ENCODE data around the gene POU3F1. TPM values are rescaled to one million over a fixed set of nuclear protein-coding genes. Genes with fewer than 3 reads are reported as not detected.

POU3F1 gene
- total RNA-seq, 1 donor = 0.10 TPM

DNA sequence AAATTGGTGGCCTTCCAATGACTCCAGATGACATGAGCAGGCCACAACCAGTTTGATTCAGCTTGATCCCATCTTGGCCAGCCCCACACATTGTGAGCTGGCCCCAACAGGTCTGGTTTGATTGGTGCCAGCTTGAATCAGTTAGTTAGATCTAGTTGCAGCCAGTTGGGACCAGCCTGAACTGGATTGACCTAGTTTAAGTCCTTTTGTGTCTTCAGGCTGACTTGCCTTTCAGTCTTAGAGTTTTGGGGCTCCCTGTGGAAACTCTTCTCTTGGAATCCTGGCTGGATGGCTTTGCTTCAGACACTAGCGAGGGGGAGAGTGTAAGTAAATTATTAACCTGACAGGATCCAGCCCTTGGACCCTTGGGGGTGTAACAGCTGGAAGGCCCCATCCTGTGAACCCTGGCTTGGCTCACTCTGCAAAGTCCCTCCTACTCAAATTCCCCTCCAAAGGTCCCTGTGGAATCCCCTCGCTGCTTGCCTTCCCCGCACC lies 36.2 kb upstream of the POU3F1 start:
- Histone ChIP-seq H3K4me3 (ENCODE audit: low read length) (no peak overlapping the region), H3K4me1 (ENCODE audit: insufficient read depth, low read length) (no peaks in the 10 kb centered on the region), H3K9me3 (ENCODE audit: low read depth, low read length) (no peaks in the 10 kb centered on the region), H3K27me3 (ENCODE audit: insufficient read depth, low read length) (no peaks in the 10 kb centered on the region)

GRCh38 chr1:38079019-38079418 lies 32.4 kb upstream of the POU3F1 start:
- Histone ChIP-seq H3K4me1 (ENCODE audit: insufficient read depth, low read length) (no peaks in the 10 kb centered on the region), H3K27me3 (ENCODE audit: insufficient read depth, low read length) (no peaks in the 10 kb centered on the region), H3K4me3 (ENCODE audit: low read length) (no peak overlapping the region), H3K9me3 (ENCODE audit: low read depth, low read length) (no peaks in the 10 kb centered on the region)

GRCh38 chr1:38077523-38078147 lies 31.0 kb upstream of the POU3F1 start:
- no peaks in the 10 kb centered on the region for H3K9me3 ChIP-seq (ENCODE audit: low read depth, low read length)
- H3K4me3 ChIP-seq (ENCODE audit: low read length) = no peak overlapping the region
- no peaks in the 10 kb centered on the region for H3K4me1 ChIP-seq (ENCODE audit: insufficient read depth, low read length)
- H3K27me3 ChIP-seq (ENCODE audit: insufficient read depth, low read length) = no peaks in the 10 kb centered on the region

DNA sequence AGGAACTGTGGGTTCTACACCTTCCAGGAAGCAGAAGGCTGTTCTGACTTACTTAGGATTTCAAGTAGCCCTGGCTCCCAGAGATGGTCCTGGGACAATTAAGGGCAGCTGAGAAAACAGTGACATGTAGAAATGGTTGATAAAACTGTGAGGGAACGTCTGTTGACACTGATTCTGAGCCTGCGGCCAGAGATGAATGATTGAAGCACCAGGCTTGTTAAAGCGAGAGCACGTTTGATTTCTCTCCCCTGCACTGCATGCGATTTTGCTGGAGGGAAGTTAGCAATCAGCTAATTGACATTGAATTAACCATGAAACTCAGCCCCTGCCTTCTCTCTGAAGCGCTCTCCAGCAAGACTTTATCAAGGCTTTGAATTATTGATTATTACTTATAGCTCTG lies 29.9 kb upstream of the POU3F1 start:
- no peaks in the 10 kb centered on the region for H3K4me1 ChIP-seq (ENCODE audit: insufficient read depth, low read length)
- H3K9me3 ChIP-seq (ENCODE audit: low read depth, low read length) = no peaks in the 10 kb centered on the region
- H3K4me3 ChIP-seq (ENCODE audit: low read length) = no peak overlapping the region
- no peaks in the 10 kb centered on the region for H3K27me3 ChIP-seq (ENCODE audit: insufficient read depth, low read length)

GRCh38 chr1:38076038-38076437 lies 29.4 kb upstream of the POU3F1 start:
- Histone ChIP-seq H3K4me1 (ENCODE audit: insufficient read depth, low read length) (no peaks in the 10 kb centered on the region), H3K4me3 (ENCODE audit: low read length) (no peak overlapping the region), H3K27me3 (ENCODE audit: insufficient read depth, low read length) (peaks cover under 1% of the 10 kb centered on the region)

GRCh38 chr1:38075191-38075590 lies 28.6 kb upstream of the POU3F1 start:
- Histone ChIP-seq H3K4me1 (ENCODE audit: insufficient read depth, low read length) (no peaks in the 10 kb centered on the region), H3K4me3 (ENCODE audit: low read length) (no peak overlapping the region), H3K27me3 (ENCODE audit: insufficient read depth, low read length) (peaks cover 3% of the 10 kb centered on the region), H3K9me3 (ENCODE audit: low read depth, low read length) (no peaks in the 10 kb centered on the region)

More at GRCh38 chr1:38076038-38076437, 29.4 kb upstream of the POU3F1 start:
- no peaks in the 10 kb centered on the region for H3K9me3 ChIP-seq (ENCODE audit: low read depth, low read length)

DNA sequence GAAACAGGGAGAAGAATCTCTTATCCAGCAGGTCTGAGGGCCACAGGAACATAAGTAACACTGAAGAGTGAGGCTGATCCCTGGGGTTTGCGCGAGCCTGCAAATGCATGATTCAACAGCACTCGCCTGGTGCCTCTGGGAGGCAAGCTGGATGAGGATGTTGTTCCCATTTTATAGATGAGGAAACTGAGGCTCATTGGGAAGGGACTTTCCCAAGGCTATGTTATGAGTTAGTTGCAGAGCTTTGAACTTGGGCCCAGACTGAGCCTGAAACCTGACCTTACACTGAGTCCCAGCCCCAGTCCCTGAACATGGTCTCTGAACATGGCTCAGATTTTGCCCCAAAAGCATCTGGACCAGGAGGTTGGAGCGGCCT lies 27.7 kb upstream of the POU3F1 start:
- Histone ChIP-seq H3K27me3 (ENCODE audit: insufficient read depth, low read length) (peaks cover 3% of the 10 kb centered on the region), H3K4me1 (ENCODE audit: insufficient read depth, low read length) (no peaks in the 10 kb centered on the region), H3K4me3 (ENCODE audit: low read length) (no peak overlapping the region), H3K9me3 (ENCODE audit: low read depth, low read length) (no peaks in the 10 kb centered on the region)

DNA sequence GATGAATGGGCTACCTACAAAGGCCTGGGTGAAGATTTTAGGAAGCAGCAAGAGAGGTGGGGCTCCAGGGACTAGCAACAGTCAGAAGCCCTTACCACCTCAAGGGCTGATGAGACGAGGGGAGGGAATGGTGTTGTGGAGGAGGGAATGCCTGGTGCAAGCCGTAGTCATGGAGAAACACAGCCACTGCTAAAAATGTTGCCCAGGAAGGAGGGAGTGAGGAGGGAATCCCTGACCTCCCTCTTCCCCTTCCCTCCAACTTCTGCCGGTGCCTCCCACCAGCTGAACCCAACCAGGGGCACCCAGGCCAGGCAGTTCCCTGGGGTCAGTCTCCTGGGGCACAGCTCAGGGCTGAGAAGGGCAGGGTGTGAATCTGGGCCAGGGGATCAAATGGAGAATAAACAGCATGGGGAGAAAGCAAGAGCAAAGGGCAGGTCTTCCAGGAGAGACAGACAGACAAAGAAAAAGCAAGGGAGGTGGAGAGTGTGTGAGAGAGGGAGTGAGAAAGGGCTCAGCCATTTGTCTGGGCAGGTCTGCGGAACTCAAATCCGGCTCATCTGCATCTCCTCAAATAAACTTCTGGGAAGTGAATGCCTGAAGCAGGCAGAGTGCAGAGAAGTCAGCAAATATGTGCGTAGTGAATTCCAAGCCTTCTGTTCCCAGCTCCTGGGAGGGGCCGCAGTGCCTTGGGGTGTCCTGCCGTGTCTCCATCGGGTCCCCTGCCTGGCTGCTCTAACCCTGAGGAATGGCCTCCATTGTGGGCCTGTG lies 27.1 kb upstream of the POU3F1 start:
- H3K4me1 ChIP-seq (ENCODE audit: insufficient read depth, low read length) = no peaks in the 10 kb centered on the region

DNA sequence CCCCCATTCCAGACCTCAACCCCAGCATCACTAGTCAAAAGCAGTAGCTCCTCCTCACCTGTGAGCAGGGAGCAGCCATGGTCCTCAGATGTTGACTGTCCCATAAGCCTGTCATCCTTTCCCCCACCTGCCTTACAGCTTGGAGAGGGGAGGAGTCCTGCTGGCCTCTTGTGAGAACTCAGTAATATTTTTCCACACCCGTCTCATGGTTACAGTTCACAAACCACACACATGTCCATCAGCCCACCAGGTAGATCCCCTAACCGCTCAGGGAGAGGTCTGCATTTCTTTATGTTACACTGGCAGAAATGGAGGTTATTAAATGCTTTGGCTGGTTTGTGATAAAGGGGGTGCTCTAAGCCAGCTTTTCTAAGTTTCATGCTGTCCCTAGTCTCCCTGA lies 26.3 kb upstream of the POU3F1 start:
- Histone ChIP-seq H3K4me3 (ENCODE audit: low read length) (no peak overlapping the region), H3K9me3 (ENCODE audit: low read depth, low read length) (no peaks in the 10 kb centered on the region), H3K4me1 (ENCODE audit: insufficient read depth, low read length) (no peaks in the 10 kb centered on the region), H3K27me3 (ENCODE audit: insufficient read depth, low read length) (peaks cover 3% of the 10 kb centered on the region)

More for the DNA sequence above, 27.1 kb upstream of the POU3F1 start:
- H3K27me3 ChIP-seq (ENCODE audit: insufficient read depth, low read length) = peaks cover 3% of the 10 kb centered on the region
- no peak overlapping the region for H3K4me3 ChIP-seq (ENCODE audit: low read length)
- H3K9me3 ChIP-seq (ENCODE audit: low read depth, low read length) = no peaks in the 10 kb centered on the region

DNA sequence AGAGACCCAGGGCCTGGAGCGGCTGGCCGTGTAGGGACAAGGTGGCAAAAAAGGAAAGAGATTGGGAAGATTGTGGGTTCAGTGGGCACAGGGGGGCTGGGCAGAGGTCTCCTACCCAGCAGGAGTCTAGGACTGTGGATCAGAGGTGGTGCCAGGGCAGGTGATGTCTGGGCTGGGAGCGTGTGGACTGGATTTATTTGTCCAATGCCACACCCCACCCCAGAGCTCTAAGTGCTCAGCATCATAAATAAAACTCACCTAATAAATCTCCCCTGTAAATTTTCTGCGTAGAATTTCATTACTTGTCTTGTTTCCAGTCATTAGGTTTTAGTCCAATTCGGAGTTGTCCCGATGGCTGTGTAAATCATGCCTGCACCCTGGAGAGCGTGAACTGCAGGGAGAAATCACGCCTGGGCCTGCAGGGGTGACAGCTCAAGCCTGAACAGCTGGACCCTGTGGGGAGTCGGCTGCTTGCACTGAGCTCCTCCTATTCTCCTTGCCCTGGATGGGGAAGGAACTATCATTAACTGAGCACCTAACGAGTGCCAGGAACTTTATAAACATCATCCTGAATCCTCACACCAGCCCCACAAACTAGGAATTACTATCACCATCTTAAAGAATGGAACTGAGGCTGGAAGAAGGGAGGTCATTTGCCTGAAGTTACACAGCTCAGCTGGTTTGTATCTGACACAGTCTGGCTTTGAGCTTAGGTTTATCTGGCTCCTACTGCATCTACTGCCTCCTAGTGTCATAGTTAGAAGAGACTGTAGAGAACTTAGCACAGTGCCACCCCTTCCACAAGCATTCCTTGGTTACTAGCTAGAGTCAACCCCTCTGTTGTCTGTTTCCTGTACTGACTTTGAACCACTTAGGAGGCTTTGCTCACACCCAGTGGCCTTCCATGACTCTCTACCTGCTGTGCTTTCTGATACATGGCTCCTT lies 25.0 kb upstream of the POU3F1 start:
- Histone ChIP-seq H3K9me3 (ENCODE audit: low read depth, low read length) (no peaks in the 10 kb centered on the region), H3K27me3 (ENCODE audit: insufficient read depth, low read length) (peaks cover 3% of the 10 kb centered on the region), H3K4me1 (ENCODE audit: insufficient read depth, low read length) (no peaks in the 10 kb centered on the region), H3K4me3 (ENCODE audit: low read length) (no peak overlapping the region)

- Histone ChIP-seq H3K27me3 (ENCODE audit: insufficient read depth, low read length) (peaks cover 3% of the 10 kb centered on the region), H3K9me3 (ENCODE audit: low read depth, low read length) (no peaks in the 10 kb centered on the region), H3K4me3 (ENCODE audit: low read length) (no peak overlapping the region), H3K4me1 (ENCODE audit: insufficient read depth, low read length) (no peaks in the 10 kb centered on the region)
Observed at GRCh38 chr1:38068980-38069340, 22.4 kb upstream of the POU3F1 start.

DNA sequence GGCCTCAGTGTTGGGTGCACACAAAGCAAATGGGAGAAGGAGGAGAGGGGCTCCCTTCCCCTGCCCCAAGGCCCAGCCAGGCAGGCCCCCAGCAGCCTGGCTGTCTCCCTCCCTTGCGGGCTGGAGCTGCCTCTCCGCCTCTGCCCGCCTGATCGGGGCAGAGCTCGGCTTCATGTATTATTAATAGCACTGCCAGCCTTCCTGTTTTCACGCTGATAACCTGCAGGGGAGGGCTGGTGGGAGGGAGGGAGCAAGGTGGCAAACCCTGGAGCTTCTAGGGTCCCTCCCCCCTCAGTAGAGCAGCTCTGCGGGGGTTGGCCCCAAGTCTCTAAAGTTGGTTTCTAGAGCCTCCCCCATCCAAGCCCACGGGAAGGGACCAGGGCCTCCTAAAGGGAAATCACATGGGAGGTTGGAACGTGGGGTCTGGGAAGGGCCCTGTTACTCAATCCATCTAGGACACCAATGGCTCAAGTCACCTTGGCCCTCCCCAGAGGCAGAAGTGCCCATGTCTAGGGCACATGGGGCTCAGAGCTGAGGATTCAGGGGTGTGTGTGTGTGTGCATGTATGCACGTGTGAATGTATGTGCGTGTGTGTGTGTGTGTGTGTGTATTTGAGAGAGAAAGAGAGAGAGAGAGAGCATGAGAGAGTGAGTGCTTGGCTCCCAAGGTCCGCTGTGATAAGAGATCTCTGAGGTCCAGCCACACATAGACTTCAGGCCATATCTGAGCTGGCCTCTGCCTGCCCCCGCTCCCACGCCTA lies 21.8 kb upstream of the POU3F1 start:
- Histone ChIP-seq H3K4me3 (ENCODE audit: low read length) (no peak overlapping the region), H3K4me1 (ENCODE audit: insufficient read depth, low read length) (no peaks in the 10 kb centered on the region), H3K27me3 (ENCODE audit: insufficient read depth, low read length) (peaks cover 3% of the 10 kb centered on the region), H3K9me3 (ENCODE audit: low read depth, low read length) (no peaks in the 10 kb centered on the region)

- H3K4me1 ChIP-seq (ENCODE audit: insufficient read depth, low read length) = no peaks in the 10 kb centered on the region
- H3K27me3 ChIP-seq (ENCODE audit: insufficient read depth, low read length) = no peaks in the 10 kb centered on the region
- no peaks in the 10 kb centered on the region for H3K9me3 ChIP-seq (ENCODE audit: low read depth, low read length)
- no peak overlapping the region for H3K4me3 ChIP-seq (ENCODE audit: low read length)
Observed at GRCh38 chr1:38064197-38064903, 17.8 kb upstream of the POU3F1 start.

DNA sequence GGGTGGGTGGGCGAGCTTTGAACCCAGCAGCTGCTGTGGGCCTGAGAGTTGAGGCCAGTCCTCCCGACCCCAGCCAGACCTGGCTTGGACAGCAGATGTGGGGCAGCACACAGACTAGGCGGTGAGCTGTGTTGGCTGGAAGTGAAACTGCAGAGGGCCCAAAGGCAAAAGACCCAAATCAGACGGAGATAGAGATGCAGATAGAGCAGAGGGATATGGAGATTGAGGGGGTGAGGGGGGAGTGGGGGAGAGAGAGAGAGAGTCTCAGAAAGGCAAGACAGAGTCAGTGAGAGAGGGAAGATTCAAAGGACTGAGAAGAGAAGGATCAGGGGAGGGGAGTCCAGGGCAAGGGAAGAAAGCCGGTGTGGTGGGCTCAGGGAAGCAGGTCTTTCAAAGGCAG lies 17.0 kb upstream of the POU3F1 start:
- Histone ChIP-seq H3K4me1 (ENCODE audit: insufficient read depth, low read length) (no peaks in the 10 kb centered on the region), H3K4me3 (ENCODE audit: low read length) (no peak overlapping the region)

More for the DNA sequence above, 17.0 kb upstream of the POU3F1 start:
- H3K9me3 ChIP-seq (ENCODE audit: low read depth, low read length) = no peaks in the 10 kb centered on the region
- no peaks in the 10 kb centered on the region for H3K27me3 ChIP-seq (ENCODE audit: insufficient read depth, low read length)
